GM12891 (cell line): ENCODE measurements around the gene KRTAP12-1.

ENCODE experiments used
- DNase-seq: peaks from one replicate; pipeline ENCODE4 v3.0.0; 2011; ENCODE audit warnings: low spot score; ENCODE audit not compliant: insufficient read length
- FAIRE-seq: peaks from 2 replicates; lab custom pipeline; 2011; peaks lifted over from hg19 to GRCh38; lab: Jason Lieb, UNC
- PAX5 ChIP-seq: IDR thresholded peaks from 2 replicates; pipeline ENCODE4 v1.6.1; 2011; ENCODE audit warnings: low read length, moderate library complexity, mild to moderate bottlenecking; ENCODE audit not compliant: insufficient read depth, severe bottlenecking
- POLR2A ChIP-seq: IDR thresholded peaks from 2 replicates; pipeline ENCODE4 v1.6.1; 2011; ENCODE audit warnings: low read depth, low read length, control low read depth
- POLR2AphosphoS5 ChIP-seq: IDR thresholded peaks from 2 replicates; pipeline ENCODE4 v1.6.1; 2011; ENCODE audit warnings: low read depth, low read length, control low read depth
- POU2F2 ChIP-seq: IDR thresholded peaks from 2 replicates; pipeline ENCODE4 v1.6.1; 2011; ENCODE audit warnings: low read depth, mild to moderate bottlenecking, control low read depth, low read length, moderate library complexity
- SPI1 ChIP-seq: IDR thresholded peaks from 2 replicates; pipeline ENCODE4 v1.6.1; 2011; ENCODE audit warnings: low read depth, low read length, control low read depth
- TAF1 ChIP-seq: IDR thresholded peaks from 2 replicates; pipeline ENCODE4 v1.6.1; 2011; ENCODE audit warnings: low read depth, low read length, control low read depth

Gene KRTAP12-1

DNA sequence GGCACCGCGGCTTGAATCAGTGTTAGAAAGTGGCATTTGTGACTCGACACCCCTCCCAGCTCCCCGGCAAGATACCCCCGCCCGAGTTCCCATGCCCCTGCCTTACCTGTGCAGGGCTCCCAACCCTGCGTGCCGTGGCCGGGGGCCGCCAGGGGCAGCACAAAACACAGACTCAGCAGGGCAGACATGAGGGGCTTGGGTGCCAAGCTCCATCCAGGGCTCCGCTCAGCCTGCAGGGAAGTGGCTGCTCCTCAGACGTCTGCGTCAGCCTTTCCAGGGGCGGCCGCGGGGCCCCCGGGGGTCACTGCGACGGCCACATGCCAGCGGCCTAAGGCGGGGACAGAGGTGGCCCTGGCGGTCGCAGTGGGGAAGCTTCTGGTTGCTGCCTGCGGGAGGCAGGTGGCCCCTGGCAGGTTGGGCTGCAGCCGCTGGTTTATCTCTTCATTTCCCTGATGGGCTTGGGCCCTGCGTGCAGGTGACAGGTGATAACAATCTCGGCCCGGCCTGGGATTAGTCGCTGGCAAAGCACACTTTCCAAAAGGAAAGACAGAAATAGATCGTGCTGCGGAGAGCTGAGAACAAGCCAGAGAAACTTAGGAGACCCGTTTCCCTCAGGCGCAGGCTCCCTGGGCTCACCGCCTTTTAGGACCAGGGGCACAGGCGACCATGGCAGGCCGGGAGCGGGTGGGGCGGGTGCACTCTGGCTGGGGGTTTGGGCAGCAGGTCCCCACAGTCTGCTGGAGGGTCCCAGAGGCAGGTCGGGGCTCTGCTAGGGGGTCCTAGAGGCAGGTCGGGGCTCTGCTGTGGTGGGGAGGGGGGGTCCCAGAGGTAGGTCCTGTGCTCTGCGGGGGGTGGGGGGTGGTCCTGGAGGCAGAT is 29.6 kb upstream of the KRTAP12-1 start, which contains the start of gene TSPEAR:
Gene TSPEAR, minus strand, starts transcription at position 246 of the 876 bp plus-strand sequence. Its CDS starts 58 bp downstream, at position 188.
- FAIRE-seq: no peak
- DNase-seq: no peak
- TF ChIP-seq POLR2A: no peak
- TF ChIP-seq POLR2AphosphoS5: no peak
- no peak for TF ChIP-seq SPI1
- TF ChIP-seq PAX5: no peak
- no peak for TF ChIP-seq TAF1
- TF ChIP-seq POU2F2: no peak

DNA sequence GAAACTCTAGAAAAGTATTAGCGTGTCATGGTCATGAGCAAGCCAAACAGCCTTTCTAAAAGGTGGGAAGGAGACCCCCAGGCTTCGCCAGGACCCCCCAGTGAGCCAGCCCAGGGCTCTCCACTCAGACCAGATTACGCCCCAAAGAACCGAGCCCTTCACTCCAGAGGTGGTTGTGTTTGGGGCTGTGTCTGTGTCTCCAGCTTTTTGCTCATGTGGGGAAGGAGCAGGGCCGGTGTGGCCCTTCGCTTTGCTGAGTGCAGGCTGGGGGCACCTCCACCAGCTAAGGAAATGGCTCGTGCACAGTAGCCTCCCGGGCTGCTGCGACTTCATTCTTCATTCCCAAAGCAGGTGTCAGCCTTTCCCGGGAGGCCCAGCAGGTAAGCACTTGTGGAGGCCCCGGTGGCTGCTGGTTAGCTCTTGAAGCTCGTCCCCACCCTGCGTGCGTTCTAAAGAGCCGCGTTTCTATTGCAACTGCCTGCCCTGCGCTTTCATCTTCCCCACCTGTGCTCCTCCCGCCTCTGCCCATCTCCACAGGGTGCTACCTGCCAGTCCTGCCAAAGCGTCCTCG is 28.9 kb upstream of the KRTAP12-1 start:
- DNase-seq (no peak), FAIRE-seq (no peak)
- TF ChIP-seq POLR2A (no peak), TAF1 (no peak), POLR2AphosphoS5 (no peak), SPI1 (no peak), POU2F2 (no peak), PAX5 (no peak)

DNA sequence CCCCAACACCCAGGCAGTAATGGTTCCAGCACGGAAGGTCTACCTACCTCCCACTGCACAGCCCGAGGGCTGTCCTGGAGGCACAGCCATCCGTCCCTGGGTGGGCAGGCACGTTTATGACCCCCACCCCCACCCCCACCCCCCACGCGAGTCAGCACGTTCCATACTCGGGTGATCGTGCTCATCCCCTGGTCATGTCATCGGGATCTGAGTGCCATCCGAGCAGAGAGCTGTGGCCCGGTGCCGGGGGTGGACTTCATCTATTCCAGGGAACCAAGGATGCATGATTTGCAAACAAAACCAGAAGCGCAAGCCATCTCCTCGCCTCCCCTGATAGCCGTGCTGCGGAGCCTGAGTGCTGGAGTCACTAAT is 28.3 kb upstream of the KRTAP12-1 start:
- FAIRE-seq: no peak
- no peak for TF ChIP-seq POLR2A
- TF ChIP-seq POLR2AphosphoS5: no peak
- TF ChIP-seq TAF1: no peak
- no peak for TF ChIP-seq PAX5
- no peak for TF ChIP-seq SPI1
- no peak for TF ChIP-seq POU2F2
- no peak for DNase-seq

DNA sequence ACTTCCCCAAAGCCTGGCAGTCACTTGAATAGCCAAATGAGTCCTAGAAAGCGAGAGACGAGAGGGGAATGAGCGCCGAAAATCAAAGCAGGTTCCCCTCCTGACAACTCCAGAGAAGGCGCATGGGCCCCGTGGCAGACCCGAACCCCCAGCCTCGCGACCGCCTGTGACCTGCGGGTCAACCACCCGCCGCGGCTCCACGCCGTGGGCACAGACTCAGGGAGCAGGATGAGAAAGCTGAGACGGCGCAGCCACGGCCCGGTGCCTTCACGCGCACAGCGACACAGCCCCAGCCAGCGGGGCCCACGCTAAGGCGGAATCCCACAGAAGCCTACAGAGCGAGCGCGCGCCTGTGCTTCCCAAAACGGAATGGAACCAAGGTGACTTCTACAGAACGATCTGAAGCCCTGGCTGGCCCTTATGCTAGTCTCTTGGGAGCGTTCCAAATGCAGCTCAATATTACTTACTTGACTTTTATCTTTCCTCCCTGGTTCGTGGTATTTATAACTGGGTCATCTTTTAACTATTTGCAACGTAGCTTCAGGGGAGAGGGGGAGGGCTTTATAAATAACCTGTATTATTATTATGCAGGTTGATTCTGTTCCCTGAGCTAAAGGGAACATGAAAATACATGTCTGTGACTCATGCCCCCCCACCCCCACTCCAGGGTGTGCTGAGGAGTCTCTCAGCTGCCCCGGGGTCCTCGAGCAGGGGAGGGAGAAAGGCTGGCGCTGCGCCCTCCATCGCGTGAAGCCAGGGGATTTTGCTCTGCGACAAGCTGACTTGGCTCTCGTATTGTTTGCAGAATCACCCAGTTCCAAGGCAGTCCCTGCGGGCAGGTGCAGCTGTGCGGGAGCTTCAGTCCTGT is 27.7 kb upstream of the KRTAP12-1 start:
- TF ChIP-seq POU2F2 (no peak), POLR2AphosphoS5 (no peak), SPI1 (no peak), PAX5 (no peak), POLR2A (no peak), TAF1 (no peak)
- DNase-seq (no peak), FAIRE-seq (no peak)

- TF ChIP-seq PAX5 (no peak), POLR2A (no peak), TAF1 (no peak), POLR2AphosphoS5 (no peak), SPI1 (no peak), POU2F2 (no peak)
- no peak for DNase-seq
These were observed 27.0 kb upstream of the KRTAP12-1 start for GRCh38 chr21:44708866-44709425.

GRCh38 chr21:44708213-44708865 is 26.4 kb upstream of the KRTAP12-1 start:
- no peak for DNase-seq
- no peak for TF ChIP-seq POLR2AphosphoS5
- TF ChIP-seq PAX5: no peak
- TF ChIP-seq POU2F2: no peak
- no peak for TF ChIP-seq POLR2A
- TF ChIP-seq SPI1: no peak
- no peak for TF ChIP-seq TAF1
- no peak for FAIRE-seq

More at GRCh38 chr21:44708866-44709425, 27.0 kb upstream of the KRTAP12-1 start:
- FAIRE-seq: no peak

DNA sequence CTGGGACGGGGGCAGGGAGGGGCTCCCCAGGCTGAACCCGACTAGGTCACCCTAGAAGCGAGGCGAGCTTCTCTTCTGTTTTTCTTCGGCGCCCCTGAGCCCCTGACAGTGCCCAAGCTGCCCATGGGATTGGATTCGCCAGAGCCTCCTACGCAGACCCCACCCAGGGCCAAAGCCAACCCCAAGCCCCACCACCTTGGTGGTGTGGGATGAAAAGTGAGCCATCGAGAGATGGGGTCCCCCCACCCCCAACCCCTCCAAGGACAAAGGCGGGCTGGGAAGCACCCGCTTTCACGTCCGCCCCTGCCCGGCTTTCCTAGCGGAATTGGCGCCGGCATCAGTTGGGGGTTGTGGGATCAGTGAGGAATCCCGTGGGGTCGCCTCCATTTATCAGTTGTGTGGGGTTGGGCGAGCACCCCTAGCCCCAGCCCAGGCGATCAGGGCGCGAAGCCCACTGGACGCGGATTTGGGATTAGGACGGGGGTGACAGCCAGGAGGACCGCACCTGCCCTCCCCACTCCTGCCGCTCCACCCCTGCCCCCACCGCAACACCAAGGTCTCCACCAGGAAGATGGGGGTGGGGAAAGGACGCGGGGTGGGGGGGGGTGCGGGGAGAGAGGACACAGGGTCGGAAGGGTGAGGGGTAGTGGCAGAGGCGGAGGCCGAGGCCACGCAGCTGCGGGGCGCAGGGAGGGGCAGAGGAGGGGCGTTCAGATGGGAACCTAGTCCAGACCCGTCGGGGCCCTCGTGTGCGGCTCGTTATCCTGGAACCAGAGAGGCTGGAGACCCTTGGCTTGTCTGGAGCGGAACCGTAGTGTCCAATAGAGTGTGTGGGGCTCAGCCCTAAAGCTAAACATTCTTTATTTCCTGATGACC is 25.0 kb upstream of the KRTAP12-1 start:
- FAIRE-seq (no peak), DNase-seq (no peak)
- TF ChIP-seq SPI1: no peak
